AG04449 (cell line): Measurements from ENCODE around the gene C16orf96.

ENCODE experiments used
- CTCF ChIA-PET: fragments of 350-600 bp; formaldehyde crosslinking; extraction: SDS; loops from one replicate; lab custom pipeline; 2021; ENCODE audit warnings: antibody characterized with exemption; lab: Yijun Ruan, JAX
- POLR2A ChIA-PET: fragments of 400-600, 350-600 bp; formaldehyde crosslinking; extraction: SDS; loops from one replicate; lab custom pipeline; 2020; ENCODE audit warnings: antibody characterized with exemption, inconsistent platforms; lab: Yijun Ruan, JAX
- DNase-seq: peaks from one replicate; pipeline ENCODE4 v3.0.0-alpha.2; 2010; ENCODE audit warnings: low read depth, low spot score
- H3K4me3 ChIP-seq: 2 replicates; pipeline ENCODE4 v1.5.1; 2011; ENCODE audit warnings: low read depth, mild to moderate bottlenecking, control low read depth, low read length
- TF ChIP-seq, protein P1 (sequence below): IDR thresholded peaks from one replicate; pipeline ENCODE4 v1.5.1; 2011; ENCODE audit warnings: mild to moderate bottlenecking, moderate library complexity, low read length, control low read depth, inconsistent platforms; ENCODE audit not compliant: insufficient read depth; ENCODE audit errors: missing control alignments

The C16orf96 gene

DNA sequence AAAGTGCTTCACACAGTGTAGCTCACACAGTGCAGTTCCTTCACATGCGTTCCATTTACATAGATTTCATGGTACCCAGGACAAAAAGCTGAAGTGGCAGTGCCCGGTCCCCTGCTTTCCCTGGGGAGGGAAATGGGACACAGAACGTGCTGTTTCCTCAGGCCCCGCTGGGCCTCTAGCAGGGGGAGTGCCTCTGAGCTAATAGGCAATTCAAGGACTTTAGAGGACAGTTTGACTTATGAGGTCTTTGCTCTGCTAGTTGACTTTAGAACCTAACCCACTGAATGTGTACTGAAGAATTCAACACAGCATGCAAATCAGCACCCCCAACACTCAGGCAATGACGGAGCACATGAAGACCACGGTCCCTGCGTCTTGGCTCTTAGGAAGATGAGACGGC, 24.3 kb upstream of the C16orf96 start:
- TF ChIP-seq, protein P1, sequence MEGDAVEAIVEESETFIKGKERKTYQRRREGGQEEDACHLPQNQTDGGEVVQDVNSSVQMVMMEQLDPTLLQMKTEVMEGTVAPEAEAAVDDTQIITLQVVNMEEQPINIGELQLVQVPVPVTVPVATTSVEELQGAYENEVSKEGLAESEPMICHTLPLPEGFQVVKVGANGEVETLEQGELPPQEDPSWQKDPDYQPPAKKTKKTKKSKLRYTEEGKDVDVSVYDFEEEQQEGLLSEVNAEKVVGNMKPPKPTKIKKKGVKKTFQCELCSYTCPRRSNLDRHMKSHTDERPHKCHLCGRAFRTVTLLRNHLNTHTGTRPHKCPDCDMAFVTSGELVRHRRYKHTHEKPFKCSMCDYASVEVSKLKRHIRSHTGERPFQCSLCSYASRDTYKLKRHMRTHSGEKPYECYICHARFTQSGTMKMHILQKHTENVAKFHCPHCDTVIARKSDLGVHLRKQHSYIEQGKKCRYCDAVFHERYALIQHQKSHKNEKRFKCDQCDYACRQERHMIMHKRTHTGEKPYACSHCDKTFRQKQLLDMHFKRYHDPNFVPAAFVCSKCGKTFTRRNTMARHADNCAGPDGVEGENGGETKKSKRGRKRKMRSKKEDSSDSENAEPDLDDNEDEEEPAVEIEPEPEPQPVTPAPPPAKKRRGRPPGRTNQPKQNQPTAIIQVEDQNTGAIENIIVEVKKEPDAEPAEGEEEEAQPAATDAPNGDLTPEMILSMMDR, result no peak
- DNase-seq, result no peak
- ChIA-PET CTCF (interaction anchor here (0.8 to 2.8 kb wide), 7 partner anchors 9 to 54 kb away, joined by 3 to 13 read pairs (median 4); no protein-coding TSS in a partner anchor), POLR2A (no interaction called here)
- no peak overlapping the region for H3K4me3 ChIP-seq

DNA sequence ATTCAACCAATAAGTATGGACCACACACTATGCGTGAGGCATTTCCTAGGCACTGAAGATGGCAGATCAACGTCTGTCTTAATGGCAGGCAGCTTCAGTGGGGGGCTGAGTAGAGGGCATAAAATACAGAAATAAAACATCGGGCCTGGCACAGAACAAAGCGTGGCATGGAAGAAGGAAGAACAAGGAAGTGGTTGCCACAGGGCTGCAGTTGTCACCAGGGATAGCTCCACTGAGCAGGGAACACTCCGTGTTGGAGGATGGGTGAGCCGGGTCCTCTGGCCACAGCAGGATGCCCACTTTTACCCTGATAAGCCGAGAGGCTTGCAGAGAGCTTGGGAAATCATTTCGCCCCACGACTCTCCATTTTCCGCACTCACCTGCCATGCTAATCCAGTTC, 23.9 kb upstream of the C16orf96 start:
- TF ChIP-seq, protein P1, result no peak
- DNase-seq, result no peak
- ChIA-PET CTCF (interaction anchor here (0.8 to 2.8 kb wide), 6 partner anchors 10 to 53 kb away, joined by 4 to 13 read pairs (median 5); no protein-coding TSS in a partner anchor), POLR2A (no interaction called here)
- H3K4me3 ChIP-seq, result no peak overlapping the region

DNA sequence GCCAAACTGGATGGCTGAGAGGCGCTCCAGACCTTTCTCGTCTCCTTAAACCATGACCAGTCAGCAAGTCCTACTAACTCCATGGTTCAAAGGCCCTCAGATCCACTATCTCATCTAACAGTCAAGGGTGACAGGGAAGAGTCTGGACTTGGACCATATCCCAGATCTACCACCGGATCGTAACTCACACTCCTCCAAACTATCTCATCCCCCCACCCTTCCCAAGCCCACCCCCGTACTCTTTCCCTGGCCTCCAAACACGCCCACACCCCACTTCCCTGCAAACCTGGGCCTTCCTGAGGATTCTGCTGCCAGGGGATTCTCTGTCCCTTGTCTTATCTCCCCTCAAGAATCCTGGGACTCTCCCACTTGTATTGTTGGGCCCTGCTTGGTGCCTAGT, 22.6 kb upstream of the C16orf96 start:
- ChIA-PET CTCF (interaction anchor here (1.2 to 1.5 kb wide), 2 partner anchors 15 to 28 kb away, joined by 4 to 6 read pairs; no protein-coding TSS in a partner anchor), POLR2A (no interaction called here)
- DNase-seq, result no peak
- no peak overlapping the region for H3K4me3 ChIP-seq
- TF ChIP-seq, protein P1, result no peak

DNA sequence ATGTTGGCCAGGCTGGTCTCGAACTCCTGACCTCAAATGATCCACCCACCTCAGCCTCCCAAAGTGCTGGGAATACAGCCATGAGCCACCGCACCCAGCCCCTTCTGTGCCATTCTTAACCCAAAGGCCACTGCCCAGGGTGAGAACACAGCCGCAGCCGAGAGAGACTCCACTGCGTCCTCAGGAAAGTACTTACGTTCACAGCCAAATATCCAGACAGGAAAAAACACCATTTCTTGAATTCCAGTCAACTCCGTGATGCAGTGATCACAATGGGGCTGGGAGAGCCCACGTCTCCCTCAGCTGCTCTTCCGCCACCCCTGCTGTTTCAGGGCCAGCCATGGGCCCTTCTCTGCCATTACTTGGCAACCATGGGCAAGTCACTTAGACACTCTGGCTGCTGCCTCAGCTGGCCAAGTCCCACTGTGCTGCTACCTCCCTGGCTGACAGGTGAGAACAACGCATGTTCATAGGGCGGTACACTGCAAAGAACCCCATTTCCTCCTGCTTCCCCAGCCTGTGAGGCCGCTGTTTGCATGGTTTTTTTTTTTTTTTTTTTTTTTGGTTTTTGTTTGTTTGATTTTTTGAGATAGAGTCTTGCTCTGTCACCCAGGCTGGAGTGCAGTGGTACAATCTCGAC, 21.9 kb upstream of the C16orf96 start:
- CTCF ChIA-PET, result interaction anchor here (1.1 to 5.7 kb wide), 3 partner anchors 16 to 27 kb away, joined by 3 to 44 read pairs (median 4); no protein-coding TSS in a partner anchor
- H3K4me3 ChIP-seq, result no peak overlapping the region
- no peak for DNase-seq
- POLR2A ChIA-PET, result no interaction called here
- TF ChIP-seq, protein P1, result no peak

DNA sequence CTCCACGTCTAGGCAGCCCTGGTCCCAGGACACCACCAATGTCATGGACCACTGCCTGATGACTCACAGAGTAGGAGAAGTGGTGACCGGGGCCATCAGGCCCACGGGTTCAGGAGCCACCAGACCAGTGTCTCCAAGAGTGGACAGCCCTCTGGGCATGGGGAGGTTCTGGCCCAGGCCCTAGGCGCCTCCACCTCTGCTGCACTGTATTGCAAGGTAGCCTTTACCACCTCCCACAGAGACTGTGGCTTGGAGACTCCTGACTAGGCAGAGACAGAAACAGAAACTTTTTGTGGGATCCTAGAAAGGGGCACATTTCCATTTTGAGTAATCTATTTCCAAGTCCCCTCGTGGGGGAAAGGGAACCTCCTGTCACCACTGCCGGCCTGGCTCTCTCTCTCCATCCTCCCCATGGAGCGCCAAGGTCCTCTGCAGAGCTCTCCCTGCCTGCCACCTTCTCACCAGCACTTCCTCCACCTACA, 20.5 kb upstream of the C16orf96 start:
- ChIA-PET POLR2A (no interaction called here), CTCF (interaction anchor here (0.7 to 5.7 kb wide), 9 partner anchors 10 to 89 kb away, joined by 3 to 44 read pairs (median 5); partner anchors contain the start of genes C16orf96 and MGRN1)
- H3K4me3 ChIP-seq, result no peak overlapping the region
- TF ChIP-seq, protein P1, result no peak
- DNase-seq, result no peak

DNA sequence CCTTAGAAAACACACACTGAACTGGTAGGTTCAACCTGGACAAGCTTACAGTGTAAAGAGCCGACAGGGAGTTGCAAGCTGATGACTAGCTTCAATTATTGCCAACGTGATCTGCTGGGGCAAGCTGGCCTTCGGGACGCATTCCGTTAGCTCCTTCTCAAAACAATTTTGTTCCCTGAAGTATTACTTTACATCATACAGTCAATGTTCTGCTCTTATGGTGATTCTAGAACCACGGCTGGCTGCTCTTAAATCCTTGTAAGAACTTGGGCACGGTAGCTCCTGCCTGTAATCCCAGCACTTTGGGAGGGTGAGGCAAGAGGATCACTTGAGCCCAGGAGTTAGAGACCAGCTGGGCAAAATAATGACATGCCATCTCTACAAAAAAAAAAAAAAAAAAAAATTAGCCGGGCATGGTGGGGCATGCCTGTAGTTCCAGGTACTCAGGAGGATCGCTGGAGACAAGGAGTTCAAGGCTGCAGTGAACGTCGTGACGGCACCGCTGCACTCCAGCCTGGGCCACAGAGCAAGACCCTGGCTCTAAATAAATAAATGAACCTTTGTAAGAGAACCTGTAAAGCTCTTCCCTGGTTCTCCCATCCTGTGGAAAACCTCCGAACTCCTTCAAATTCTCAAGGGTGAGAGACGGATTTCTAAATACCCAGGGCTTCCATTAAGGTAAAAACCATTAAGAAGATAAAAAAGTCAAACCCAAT, 19.6 kb upstream of the C16orf96 start:
- ChIA-PET POLR2A (no interaction called here), CTCF (interaction anchor here (0.7 to 5.7 kb wide), 8 partner anchors 11 to 88 kb away, joined by 3 to 44 read pairs (median 6); partner anchors contain the start of genes C16orf96 and MGRN1)
- no peak for DNase-seq
- no peak overlapping the region for H3K4me3 ChIP-seq
- TF ChIP-seq, protein P1, result no peak
